Activated B cell treated with CpG ODN at 0.5 μM for 24 hours (primary cell): ENCODE data around the gene LAPTM5. TPM values are rescaled to one million over a fixed set of nuclear protein-coding genes. Genes with fewer than 3 reads are reported as not detected.

Experiments used
- ATAC-seq: fragments of 200-7000 bp; cut with Tn5 transposase; one replicate; pipeline ENCODE4 v1.10.0; 2021; ENCODE audit warnings: low read depth, mild to moderate bottlenecking, moderate library complexity
- CTCF ChIA-PET: fragments of 350-600 bp; sonication (Branson Sonifier 250); formaldehyde crosslinking; loops from one replicate; lab custom pipeline; 2021; ENCODE audit warnings: antibody characterized with exemption; lab: Charles Lee
- POLR2A ChIA-PET: fragments of 350-600 bp; sonication (Branson Sonifier 250); formaldehyde crosslinking; loops from one replicate; lab custom pipeline; 2021; ENCODE audit warnings: antibody characterized with exemption; lab: Charles Lee
- DNase-seq: peaks from one replicate; pipeline ENCODE4 v3.0.0; 2022
- H3K27ac Mint-ChIP-seq: one replicate; pipeline ENCODE4 v1.8.0; 2020; ENCODE audit warnings: mixed read lengths
- H3K27me3 Mint-ChIP-seq: one replicate; pipeline ENCODE4 v1.8.0; 2021; ENCODE audit warnings: mixed read lengths
- H3K36me3 Mint-ChIP-seq: one replicate; pipeline ENCODE4 v1.8.0; 2021; ENCODE audit warnings: low read depth, mixed read lengths
- H3K4me1 Mint-ChIP-seq: one replicate; pipeline ENCODE4 v1.8.0; 2021; ENCODE audit warnings: mixed read lengths
- H3K4me3 Mint-ChIP-seq: one replicate; pipeline ENCODE4 v1.8.0; 2020; ENCODE audit warnings: mild to moderate bottlenecking, mixed read lengths
- H3K9me3 Mint-ChIP-seq: one replicate; pipeline ENCODE4 v1.8.0; 2020; ENCODE audit warnings: mixed read lengths
- CTCF ChIP-seq: fragments of 200-600 bp; IDR thresholded peaks from one replicate; pipeline ENCODE4 v1.8.0; 2022; ENCODE audit warnings: antibody characterized with exemption, mild to moderate bottlenecking
- intact Hi-C: fragments of 100-400 bp; cut with micrococcal nuclease; formaldehyde crosslinking; loops from one replicate; pipeline ENCODE4 v1.15.1; 2024
- total RNA-seq: library from RNA; stranded (reverse); gene quantifications from 2 replicates; pipeline ENCODE4 v1.2.3, GENCODE V29; 2022

LAPTM5 gene
- total RNA-seq, 1 donor from 2014 or later: 766 TPM

GRCh38 chr1:30715216-30715615, 42.4 kb downstream of the LAPTM5 start:
- no peak overlapping the region for H3K27ac Mint-ChIP-seq
- no peak for ATAC-seq
- no peaks in the 10 kb centered on the region for H3K9me3 Mint-ChIP-seq
- no peak for TF ChIP-seq CTCF
- peaks cover 17% of the 10 kb centered on the region for H3K4me1 Mint-ChIP-seq
- ChIA-PET POLR2A (no interaction called here), CTCF (interaction anchor here (0.5 kb wide), 1 partner anchor 196 kb away, joined by 3 read pairs; no protein-coding TSS in a partner anchor)
- peaks cover 1% of the 10 kb centered on the region for H3K36me3 Mint-ChIP-seq
- no peak for DNase-seq
- no peak overlapping the region for H3K4me3 Mint-ChIP-seq
- peaks cover 5% of the 10 kb centered on the region for H3K27me3 Mint-ChIP-seq
- intact Hi-C loops: loop anchor here (5.0 kb wide), 1 partner anchor 1533 kb away; the partner anchor contains the start of gene SRSF4

GRCh38 chr1:30714536-30715090, 43.0 kb downstream of the LAPTM5 start:
- Mint-ChIP-seq H3K27me3 (peaks cover 7% of the 10 kb centered on the region), H3K9me3 (no peaks in the 10 kb centered on the region), H3K4me1 (peaks cover 10% of the 10 kb centered on the region), H3K36me3 (peaks cover 1% of the 10 kb centered on the region), H3K4me3 (no peak overlapping the region), H3K27ac (no peak overlapping the region)
- CTCF ChIA-PET: no interaction called here
- no peak for DNase-seq
- TF ChIP-seq CTCF: no peak
- POLR2A ChIA-PET: no interaction called here
- ATAC-seq: no peak
- intact Hi-C loops: loop anchor here (5.0 kb wide), 1 partner anchor 1532 kb away; the partner anchor contains the start of gene SRSF4

- Mint-ChIP-seq H3K4me3 (no peak overlapping the region), H3K27me3 (peaks cover 12% of the 10 kb centered on the region), H3K27ac (no peak overlapping the region), H3K4me1 (peaks cover 6% of the 10 kb centered on the region), H3K36me3 (peaks cover 1% of the 10 kb centered on the region), H3K9me3 (no peaks in the 10 kb centered on the region)
- DNase-seq (no peak), ATAC-seq (no peak)
- intact Hi-C loops: no loop called here
- ChIA-PET CTCF (no interaction called here), POLR2A (no interaction called here)
- no peak for TF ChIP-seq CTCF
Measured at GRCh38 chr1:30714025-30714424, 43.5 kb downstream of the LAPTM5 start.

GRCh38 chr1:30713311-30713710, 44.3 kb downstream of the LAPTM5 start:
- H3K9me3 Mint-ChIP-seq: no peaks in the 10 kb centered on the region
- ChIA-PET POLR2A (no interaction called here), CTCF (no interaction called here)
- H3K4me3 Mint-ChIP-seq: no peak overlapping the region
- no peak for DNase-seq
- no peak for ATAC-seq
- no peak overlapping the region for H3K27ac Mint-ChIP-seq
- no peak for TF ChIP-seq CTCF
- peaks cover 15% of the 10 kb centered on the region for H3K27me3 Mint-ChIP-seq
- peaks cover 6% of the 10 kb centered on the region for H3K4me1 Mint-ChIP-seq
- peaks cover 1% of the 10 kb centered on the region for H3K36me3 Mint-ChIP-seq
- intact Hi-C loops: no loop called here

GRCh38 chr1:30712583-30712982, 45.0 kb downstream of the LAPTM5 start:
- ChIA-PET POLR2A (no interaction called here), CTCF (no interaction called here)
- peaks cover 6% of the 10 kb centered on the region for H3K4me1 Mint-ChIP-seq
- H3K27ac Mint-ChIP-seq: no peak overlapping the region
- TF ChIP-seq CTCF: no peak
- intact Hi-C loops: no loop called here
- H3K27me3 Mint-ChIP-seq: peaks cover 20% of the 10 kb centered on the region
- no peaks in the 10 kb centered on the region for H3K36me3 Mint-ChIP-seq
- H3K9me3 Mint-ChIP-seq: no peaks in the 10 kb centered on the region
- H3K4me3 Mint-ChIP-seq: no peak overlapping the region
- no peak for DNase-seq
- ATAC-seq: no peak
